Endothelial cell of umbilical vein (primary cell): ENCODE results near the gene GABRR3. TPM values are rescaled to one million over a fixed set of nuclear protein-coding genes. Genes with fewer than 3 reads are reported as not detected.
A peak's percentile ranks its signal among the peaks of the same experiment; 100 is the strongest.

Source experiments
- BruUV-seq: library from RNA; stranded (reverse); fragments of 400-500 nt; replicated peaks from 2 replicates; lab custom pipeline; 2021; lab: Mats Ljungman, UMichigan
- CTCF ChIA-PET: fragments of 300-600, 350-600 bp; sonication (Branson Sonifier 250); formaldehyde crosslinking; loops from one replicate; lab custom pipeline; 2021; ENCODE audit warnings: antibody characterized with exemption, inconsistent platforms; lab: Charles Lee
- POLR2A ChIA-PET: fragments of 300-600, 350-600 bp; sonication (Branson Sonifier 250); formaldehyde crosslinking; loops from one replicate; lab custom pipeline; 2021; ENCODE audit warnings: antibody characterized with exemption, inconsistent platforms; lab: Charles Lee
- DNase-seq: peaks from one replicate; pipeline ENCODE4 v3.0.0-alpha.2; 2011; ENCODE audit warnings: low read depth, low spot score
- FAIRE-seq: peaks from 2 replicates; lab custom pipeline; 2011; peaks lifted over from hg19 to GRCh38; lab: Jason Lieb, UNC
- H2AFZ ChIP-seq: 2 replicates; pipeline ENCODE4 v1.6.0; 2012; ENCODE audit warnings: low read depth, low read length, control low read depth, inconsistent platforms
- H3K27ac ChIP-seq: 2 replicates; pipeline ENCODE4 v1.5.1; 2011; ENCODE audit warnings: low read depth, mild to moderate bottlenecking, control low read depth, low read length, moderate library complexity; ENCODE audit not compliant: insufficient read depth
- H3K27me3 ChIP-seq, 2 experiments: 2 replicates each; pipeline versions ENCODE4 v1.6.0 to v1.6.1; 2011; ENCODE audit warnings: low read length in 2 of 2, mixed read lengths in 1 of 2; ENCODE audit not compliant: control insufficient read depth in 2 of 2, insufficient read depth in 2 of 2
- H3K36me3 ChIP-seq, 2 experiments: 2 replicates in 1 of 2; 3 replicates in 1 of 2; pipeline ENCODE4 v1.5.1; 2011; ENCODE audit warnings: low read length in 2 of 2, mild to moderate bottlenecking in 1 of 2, moderate library complexity in 1 of 2; ENCODE audit not compliant: control insufficient read depth in 2 of 2, insufficient read depth in 2 of 2; ENCODE audit errors: extremely low read depth in 1 of 2
- H3K4me1 ChIP-seq: 3 replicates; pipeline ENCODE4 v1.5.1; 2011; ENCODE audit warnings: mild to moderate bottlenecking, low read length; ENCODE audit not compliant: control insufficient read depth, insufficient read depth; ENCODE audit errors: extremely low read depth
- H3K4me2 ChIP-seq: 2 replicates; pipeline ENCODE4 v1.6.1; 2011; ENCODE audit warnings: low read length, control low read depth, mixed read lengths; ENCODE audit not compliant: insufficient read depth
- H3K4me3 ChIP-seq, 3 experiments: fragments of 200-600 bp in 1 of 3; sonication (generic), shearing (Covaris generic) in 1 of 3; replicated peaks in 1 of 3; 2 replicates each; pipeline ENCODE4 v1.5.1; 2011 to 2016; ENCODE audit warnings: control low read depth in 3 of 3, low read length in 3 of 3, mild to moderate bottlenecking in 2 of 3, inconsistent platforms in 1 of 3, low read depth in 1 of 3, moderate library complexity in 1 of 3; ENCODE audit not compliant: insufficient read depth in 1 of 3
- H3K79me2 ChIP-seq: 2 replicates; pipeline ENCODE4 v1.6.0; 2012; ENCODE audit warnings: low read length, inconsistent platforms; ENCODE audit not compliant: control insufficient read depth, insufficient read depth
- H3K9ac ChIP-seq: replicated peaks from 2 replicates; pipeline ENCODE3; 2011; ENCODE audit warnings: low read length, control low read depth; ENCODE audit not compliant: insufficient read depth; ENCODE audit errors: extremely low read depth
- H3K9me1 ChIP-seq: replicated peaks from 3 replicates; pipeline ENCODE4 v1.6.0; 2011; ENCODE audit warnings: mild to moderate bottlenecking, low read length; ENCODE audit not compliant: control insufficient read depth, insufficient read depth; ENCODE audit errors: extremely low read depth
- H3K9me3 ChIP-seq: replicated peaks from 2 replicates; pipeline ENCODE4 v1.5.1; 2012; ENCODE audit warnings: low read length, inconsistent platforms; ENCODE audit not compliant: control insufficient read depth, insufficient read depth
- H4K20me1 ChIP-seq: replicated peaks from 2 replicates; pipeline ENCODE3; 2011; ENCODE audit warnings: mild to moderate bottlenecking, low read length; ENCODE audit not compliant: control insufficient read depth, insufficient read depth; ENCODE audit errors: extremely low read depth
- CTCF ChIP-seq, 2 donors: IDR thresholded peaks; 1 replicate in 1 of 2; 2 replicates in 1 of 2; pipeline ENCODE4 v1.5.1; 2011; ENCODE audit warnings: low read length in 2 of 2, mild to moderate bottlenecking in 2 of 2, moderate library complexity in 2 of 2, control low read depth in 1 of 2, inconsistent platforms in 1 of 2, low read depth in 1 of 2; ENCODE audit not compliant: insufficient read depth in 1 of 2; ENCODE audit errors: extremely low read depth in 1 of 2
- EZH2 ChIP-seq: IDR thresholded peaks from 2 replicates; pipeline ENCODE4 v1.6.1; 2012; ENCODE audit warnings: borderline replicate concordance, low read depth, mild to moderate bottlenecking, moderate library complexity, low read length, inconsistent platforms; ENCODE audit not compliant: severe bottlenecking
- FOS ChIP-seq: IDR thresholded peaks from 2 replicates; pipeline ENCODE4 v1.6.1; 2011; ENCODE audit warnings: mild to moderate bottlenecking, low read length, moderate library complexity, borderline replicate concordance; ENCODE audit not compliant: insufficient read depth
- GATA2 ChIP-seq: IDR thresholded peaks from 2 replicates; pipeline ENCODE4 v1.7.0; 2011; ENCODE audit warnings: low read depth, mild to moderate bottlenecking, moderate library complexity, mixed read lengths, low read length; ENCODE audit not compliant: insufficient read length, insufficient read depth
- JUN ChIP-seq: IDR thresholded peaks from 2 replicates; pipeline ENCODE4 v1.6.1; 2011; ENCODE audit warnings: borderline replicate concordance, low read depth; ENCODE audit not compliant: insufficient read length, insufficient read depth
- MYC ChIP-seq: IDR thresholded peaks from one replicate; pipeline ENCODE4 v1.6.1; 2011; ENCODE audit warnings: mild to moderate bottlenecking, low read depth, low read length
- POLR2A ChIP-seq: IDR thresholded peaks from 2 replicates; pipeline ENCODE4 v1.6.1; 2012; ENCODE audit warnings: low read depth, mild to moderate bottlenecking, control low read depth, low read length
- POLR2AphosphoS5 ChIP-seq: IDR thresholded peaks from 2 replicates; pipeline ENCODE4 v1.6.1; 2012; ENCODE audit warnings: low read depth, mild to moderate bottlenecking, control low read depth, low read length, moderate library complexity; ENCODE audit not compliant: insufficient read depth
- dilution Hi-C: fragments of 300-500 bp; cut with MboI; formaldehyde crosslinking; loops from one replicate; pipeline ENCODE4 v1.15.0; 2019; ENCODE audit warnings: low sequenced_read_pairs; ENCODE audit not compliant: extremely low pct_ligation_motif_present
- intact Hi-C: fragments of 100-400 bp; cut with micrococcal nuclease; formaldehyde crosslinking; loops from one replicate; pipeline ENCODE4 v1.10.0; 2022
- polyA plus RNA-seq, 4 experiments: library from polyadenylated mRNA; depleted of rRNA in 3 of 4; stranded (reverse) in 3 of 4; unstranded in 1 of 4; fragments of >200 nt; gene quantifications; 2 replicates each; pipeline versions ENCODE4 v1.2.1 to v1.2.3, GENCODE V29; 2011 to 2012; ENCODE audit warnings: missing spikeins in 1 of 4
- total RNA-seq: library from RNA; stranded (reverse); gene quantifications from 2 replicates; pipeline ENCODE4 v1.2.3, GENCODE V29; 2021
- TF ChIP-seq, protein P1 (sequence below): IDR thresholded peaks from 2 replicates; pipeline ENCODE4 v1.6.1; 2011; ENCODE audit not compliant: insufficient read depth, insufficient read length

The GABRR3 gene
- total and polyA plus RNA-seq, 2 donors (not counting 3 experiments of a cell fraction or from before 2014, with no cell fraction given) = not detected

- peaks cover 36% of the 10 kb centered on the region for H3K79me2 ChIP-seq
- H3K9me3 ChIP-seq = no peaks in the 10 kb centered on the region
- H4K20me1 ChIP-seq = no peaks in the 10 kb centered on the region
- peak within 1 kb of the TSS; percentile 29 for H3K27ac ChIP-seq
- H3K4me2 ChIP-seq = peak within 1 kb of the TSS; percentile 73
- ChIA-PET POLR2A (no interaction called here), CTCF (interaction anchor here (0.6 to 1.7 kb wide), 3 partner anchors 17 to 207 kb away, joined by 3 to 4 read pairs (median 3); partner anchors contain the start of gene ARL6)
- DNase-seq (peak; percentile 62), FAIRE-seq (peak; percentile 38)
- dilution Hi-C loops = no loop called here
- peak; percentile 82 for TF ChIP-seq POLR2A
- peak; percentile 54 for TF ChIP-seq MYC
- TF ChIP-seq GATA2 = no peak
- TF ChIP-seq EZH2 = no peak
- TF ChIP-seq POLR2AphosphoS5 = peak; percentile 89
- TF ChIP-seq JUN = no peak
- TF ChIP-seq CTCF (IDR thresholded peaks at IDR 0.05; ENCODE audit: extremely low read depth in 1 of 2, insufficient read depth in 1 of 2, low read depth in 1 of 2, low read length in 2 of 2) = peak in 1 of 2 donors; percentile 15
- TF ChIP-seq, protein P1, sequence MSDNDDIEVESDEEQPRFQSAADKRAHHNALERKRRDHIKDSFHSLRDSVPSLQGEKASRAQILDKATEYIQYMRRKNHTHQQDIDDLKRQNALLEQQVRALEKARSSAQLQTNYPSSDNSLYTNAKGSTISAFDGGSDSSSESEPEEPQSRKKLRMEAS = peak; percentile 89
- no peak for TF ChIP-seq FOS
- H2AFZ ChIP-seq = peak within 1 kb of the TSS; percentile 94
- H3K36me3 ChIP-seq = no peaks in the 10 kb centered on the region
- peaks cover 17% of the 10 kb centered on the region for H3K4me1 ChIP-seq
- TSS peak; percentile 40 for BruUV-seq
- H3K4me3 ChIP-seq = peak within 1 kb of the TSS; percentile 35 to 97 (median 56)
- no peaks in the 10 kb centered on the region for H3K9me1 ChIP-seq
- H3K27me3 ChIP-seq = no peaks in the 10 kb centered on the region
- H3K9ac ChIP-seq = peak within 1 kb of the TSS; percentile 43
- intact Hi-C loops = loop anchor here (1.0 kb wide), 1 partner anchor 150 kb away; the partner anchor contains the start of gene CRYBG3
Measured at GRCh38 chr3:97971679-97972567, 63.2 kb downstream of the GABRR3 start, which contains the start of gene RIOX2. TSS of gene RIOX2 (minus strand) at chr3:97972431. CDS start at chr3:97967593, 4,838 bp downstream.
